IPS-NIHi7 (cell line): ENCODE data around the gene PPP1R16B.

Experiments
- DNase-seq: peaks from one replicate; pipeline ENCODE4 v3.0.0; 2012; ENCODE audit warnings: mixed read lengths; ENCODE audit errors: extremely low spot score

Gene PPP1R16B

DNA sequence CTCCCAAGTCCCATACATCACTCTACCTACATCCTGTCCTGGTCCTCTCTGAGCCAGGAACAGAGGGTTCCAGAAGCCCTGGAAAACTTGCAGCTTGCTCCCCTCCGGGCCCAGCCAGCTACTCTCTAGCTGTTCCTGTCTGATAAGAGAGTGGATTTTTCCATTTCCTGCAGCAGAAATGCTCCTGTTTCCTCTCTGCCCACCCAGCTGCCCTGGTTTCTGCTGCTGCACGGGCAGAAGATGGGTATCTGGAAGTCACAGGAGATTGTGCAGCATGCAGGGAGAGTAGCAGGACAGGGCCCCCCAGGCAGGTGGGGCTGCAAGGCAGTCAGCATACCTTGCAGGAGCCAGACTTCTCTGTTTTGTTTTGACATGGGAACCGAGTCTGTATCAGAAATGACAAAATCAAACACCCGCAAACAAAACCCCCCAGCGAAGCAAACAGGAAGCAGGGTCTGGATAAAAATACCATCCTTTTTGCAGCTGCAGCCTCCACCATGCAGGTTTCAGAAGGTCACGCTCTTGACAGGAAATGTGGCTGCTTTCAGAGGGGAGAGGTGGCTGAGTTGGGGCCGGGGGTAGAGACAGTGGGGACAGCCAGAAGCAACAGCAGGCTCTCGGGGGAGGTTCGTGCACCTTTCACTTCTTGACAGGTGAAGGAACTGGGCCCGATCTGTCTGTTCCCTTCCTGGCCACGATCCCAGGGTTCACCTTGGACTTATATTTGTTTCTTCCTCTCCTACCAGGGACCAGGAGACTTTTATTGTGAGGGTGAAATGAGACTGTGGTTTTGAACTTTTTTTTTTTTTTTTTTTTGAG is 69.9 kb downstream of the PPP1R16B start:
- no peak for DNase-seq

DNA sequence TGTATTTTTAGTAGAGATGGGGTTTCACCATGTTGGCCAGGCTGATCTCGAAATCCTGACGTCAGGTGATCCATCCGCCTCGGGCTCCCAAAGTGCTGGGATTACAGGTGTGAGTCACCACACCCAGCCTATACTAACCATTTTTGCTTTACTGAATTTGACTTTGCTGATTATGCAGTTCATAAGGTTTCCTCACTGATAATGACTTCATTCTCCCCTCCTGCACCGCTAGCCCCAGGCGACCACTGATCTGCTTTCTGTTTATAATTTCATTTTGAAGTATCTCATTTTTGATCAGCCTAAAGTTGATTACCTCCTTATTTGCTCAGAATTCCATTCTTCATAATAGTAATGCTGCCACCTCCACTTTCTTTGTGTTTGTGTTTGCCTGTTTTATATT is 72.0 kb downstream of the PPP1R16B start:
- no peak for DNase-seq

DNA sequence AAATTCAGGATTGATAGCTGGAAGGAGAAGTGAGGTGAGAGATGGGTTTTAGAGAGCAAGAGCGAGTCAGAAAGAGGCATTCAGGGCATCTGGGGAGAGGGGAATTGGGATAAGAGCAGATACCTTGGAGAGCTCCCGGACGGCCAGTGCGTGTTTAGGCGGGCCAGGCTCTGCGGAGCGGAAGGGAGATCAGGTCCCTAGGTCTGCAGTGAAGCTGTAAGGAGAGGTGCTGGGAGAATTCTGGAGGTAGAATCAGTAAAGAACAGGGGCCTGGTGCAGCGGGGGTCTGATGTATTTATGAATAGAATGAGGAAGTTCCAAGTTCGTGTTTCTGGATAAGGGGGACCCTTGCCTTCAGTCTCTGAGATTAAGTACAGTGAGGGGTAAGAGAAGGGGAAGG is 73.4 kb downstream of the PPP1R16B start:
- peak; percentile 87 for DNase-seq

DNA sequence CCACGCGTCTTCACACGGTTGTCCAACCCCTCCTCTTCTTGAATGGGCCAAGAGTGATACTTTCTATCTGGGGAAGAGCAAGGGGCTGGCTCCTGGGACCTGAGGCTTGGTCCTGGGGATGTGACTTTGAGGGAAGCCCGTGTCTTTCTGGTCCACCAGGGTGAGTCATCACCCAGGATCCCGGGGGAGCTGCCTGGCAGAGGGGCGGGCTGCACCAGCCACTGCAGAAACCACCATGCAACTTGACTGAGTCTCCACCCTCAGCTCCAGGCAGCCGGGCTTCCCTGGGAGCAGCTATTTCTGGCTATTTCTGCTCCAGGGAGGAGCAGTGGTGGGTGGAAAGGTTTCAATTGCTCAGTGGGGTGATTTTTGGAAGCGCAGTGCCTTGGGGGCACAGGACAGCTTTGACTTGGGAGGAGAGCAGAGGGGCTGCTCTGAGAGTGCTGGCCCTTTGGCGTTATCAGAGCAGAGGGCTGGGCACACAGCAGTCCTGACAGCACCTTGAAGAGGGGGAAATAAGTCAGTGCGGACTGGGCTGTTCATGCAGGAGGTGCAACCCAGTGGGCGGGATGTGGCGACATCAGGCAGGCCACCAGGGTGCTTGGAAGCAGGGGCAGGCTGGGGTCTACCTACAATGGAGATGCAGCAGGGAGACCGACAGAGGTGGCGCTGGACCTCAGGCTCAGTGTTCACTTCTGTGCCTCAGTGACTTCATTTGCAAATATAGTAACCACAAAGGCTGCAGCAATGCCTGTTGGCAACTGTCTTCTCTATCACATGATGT is 75.6 kb downstream of the PPP1R16B start:
- DNase-seq = no peak

DNA sequence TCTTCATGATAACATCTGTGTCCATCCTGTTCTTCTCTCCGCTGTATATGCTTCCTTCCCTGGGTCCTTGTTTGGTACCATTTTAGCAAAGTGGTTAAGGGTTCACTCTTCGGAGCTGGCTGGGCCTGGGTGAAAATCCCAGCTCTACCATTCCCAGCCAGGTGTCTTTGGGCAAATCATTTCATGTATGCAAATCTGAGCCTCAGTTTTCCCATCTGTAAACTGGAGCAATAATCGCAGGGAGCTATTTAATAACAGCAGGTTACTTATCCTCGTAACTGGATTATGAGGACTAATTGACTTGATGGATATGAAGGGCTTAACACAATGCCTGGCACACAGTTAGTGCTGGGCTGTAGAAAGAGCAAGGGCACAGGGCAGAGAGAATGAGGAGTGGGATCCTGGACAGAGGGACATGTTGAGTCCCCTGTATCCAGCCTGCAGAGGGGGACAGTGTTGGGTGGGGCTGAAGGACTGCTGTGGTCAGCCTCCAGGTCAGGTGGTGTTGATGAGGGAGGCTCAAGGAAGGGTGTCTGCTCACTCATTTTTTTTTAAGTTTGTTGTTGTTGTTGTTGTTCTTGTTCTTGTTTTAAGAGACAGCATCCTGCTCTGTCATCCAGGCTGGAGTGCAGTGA is 76.4 kb downstream of the PPP1R16B start:
- DNase-seq = no peak

DNA sequence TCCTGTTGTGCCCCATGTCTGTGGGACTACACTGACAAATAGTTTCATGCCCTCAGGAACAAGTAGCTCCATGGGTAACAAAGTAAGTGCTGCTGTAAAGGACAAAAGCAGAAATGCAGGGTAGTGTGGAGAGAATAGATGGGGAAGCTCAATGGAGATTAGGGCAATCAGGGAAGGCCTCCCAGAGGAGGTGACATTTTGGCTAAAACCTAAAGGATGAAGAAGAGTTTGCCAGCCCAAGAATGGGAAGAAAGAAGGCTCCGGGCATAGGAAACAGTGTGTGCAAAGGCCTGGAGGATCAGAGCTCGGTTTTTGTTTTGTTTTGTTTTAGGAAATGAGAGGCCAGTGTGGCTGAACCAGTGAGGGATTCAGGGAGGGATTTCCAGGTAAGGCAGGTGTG is 77.1 kb downstream of the PPP1R16B start:
- DNase-seq = no peak

DNA sequence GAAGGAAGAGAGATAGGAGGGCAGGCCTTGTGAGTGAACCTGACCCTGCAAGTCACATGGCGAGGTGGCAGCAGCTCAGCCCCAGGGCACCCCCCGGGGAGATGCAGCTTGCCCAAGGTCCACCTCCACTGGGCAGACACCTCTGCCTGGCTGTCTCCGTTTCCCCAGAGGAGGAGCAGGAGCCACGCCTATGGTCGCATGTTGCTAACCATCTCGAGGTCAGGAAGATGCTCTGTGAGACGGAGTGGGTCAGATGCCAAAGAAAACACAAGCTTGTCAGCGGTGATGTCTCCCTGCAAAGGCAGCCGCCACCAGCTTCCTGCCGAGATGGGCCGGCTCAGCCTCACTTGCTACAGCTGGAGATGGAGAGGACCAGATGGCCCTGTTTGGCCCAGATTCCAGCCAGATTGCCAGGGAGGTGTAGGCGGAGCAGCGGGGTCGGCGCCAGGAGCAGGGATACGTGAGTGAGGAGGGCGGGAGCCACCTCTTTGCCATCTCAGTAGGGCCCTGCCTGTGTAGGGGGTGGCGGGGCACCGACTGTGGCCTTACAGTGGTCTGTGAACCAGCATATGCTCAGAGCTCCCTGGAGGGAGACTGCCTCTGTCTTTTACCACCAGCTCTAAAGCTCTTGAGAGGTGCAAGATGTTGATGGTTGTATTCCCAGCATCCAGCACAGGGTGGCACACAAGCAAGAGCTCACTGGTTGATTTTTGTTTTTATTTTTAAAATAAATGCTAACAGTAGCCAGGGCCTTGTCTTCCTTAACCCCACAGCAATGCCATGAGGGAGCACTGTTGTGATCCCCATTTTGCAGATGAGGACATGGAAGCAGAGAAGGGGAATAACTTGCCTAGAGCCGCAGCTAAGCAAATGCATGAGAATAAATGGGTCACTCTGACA is 77.8 kb downstream of the PPP1R16B start:
- no peak for DNase-seq

DNA sequence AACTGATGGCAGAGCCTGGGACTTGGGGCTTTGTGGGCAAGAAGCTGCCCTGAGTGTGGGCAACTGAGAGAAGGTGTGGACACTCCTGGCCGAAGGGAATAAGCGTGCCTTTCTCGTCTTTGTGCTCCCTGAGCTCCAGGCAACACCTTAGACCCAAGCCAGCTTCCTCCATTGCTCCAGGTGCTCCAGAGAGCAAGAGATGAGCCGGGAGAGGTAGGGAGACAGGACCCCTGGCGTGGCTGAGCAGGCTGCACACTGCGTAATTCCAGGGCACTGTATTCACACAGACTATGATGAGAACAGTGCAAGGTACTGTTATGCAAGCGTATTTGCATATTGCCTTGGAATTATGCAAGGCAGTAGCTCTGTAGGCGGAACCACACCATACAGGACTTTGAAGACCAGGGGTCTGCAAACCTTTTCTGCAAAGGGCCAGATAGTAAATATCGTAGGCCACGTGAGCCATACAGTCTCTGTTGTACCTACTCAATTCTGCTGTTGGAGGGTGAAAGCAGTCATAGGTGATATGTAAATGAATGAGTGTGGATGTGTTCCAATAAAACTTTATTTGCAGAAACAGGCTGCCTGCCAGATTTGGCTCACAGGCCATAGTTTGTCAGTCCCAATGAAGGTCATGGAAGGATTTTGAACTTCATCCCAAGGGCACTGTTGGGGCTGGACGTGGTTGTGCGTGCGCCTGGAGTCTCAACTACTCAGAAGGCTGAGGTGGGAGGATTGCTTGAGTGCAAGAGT is 78.7 kb downstream of the PPP1R16B start:
- no peak for DNase-seq

DNA sequence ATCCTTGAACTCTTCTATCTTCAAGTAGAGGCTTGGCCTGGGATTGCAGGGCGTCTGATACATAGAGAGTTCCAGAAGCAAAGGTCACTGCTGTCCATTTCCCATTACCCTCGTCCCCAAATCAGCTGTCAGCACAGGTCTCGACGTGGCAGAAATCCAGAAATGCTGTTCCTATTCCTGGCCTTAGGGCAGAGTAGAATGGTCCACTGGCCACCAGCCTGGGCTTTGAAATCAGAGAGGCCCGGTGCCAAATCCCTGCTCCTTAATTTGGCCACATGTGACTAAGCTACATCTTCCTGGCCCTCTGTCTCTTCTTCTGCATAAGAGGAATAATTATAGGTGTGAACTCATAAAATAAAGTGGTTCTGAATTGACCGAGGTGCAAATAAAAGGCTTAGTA is 79.9 kb downstream of the PPP1R16B start:
- DNase-seq = no peak

DNA sequence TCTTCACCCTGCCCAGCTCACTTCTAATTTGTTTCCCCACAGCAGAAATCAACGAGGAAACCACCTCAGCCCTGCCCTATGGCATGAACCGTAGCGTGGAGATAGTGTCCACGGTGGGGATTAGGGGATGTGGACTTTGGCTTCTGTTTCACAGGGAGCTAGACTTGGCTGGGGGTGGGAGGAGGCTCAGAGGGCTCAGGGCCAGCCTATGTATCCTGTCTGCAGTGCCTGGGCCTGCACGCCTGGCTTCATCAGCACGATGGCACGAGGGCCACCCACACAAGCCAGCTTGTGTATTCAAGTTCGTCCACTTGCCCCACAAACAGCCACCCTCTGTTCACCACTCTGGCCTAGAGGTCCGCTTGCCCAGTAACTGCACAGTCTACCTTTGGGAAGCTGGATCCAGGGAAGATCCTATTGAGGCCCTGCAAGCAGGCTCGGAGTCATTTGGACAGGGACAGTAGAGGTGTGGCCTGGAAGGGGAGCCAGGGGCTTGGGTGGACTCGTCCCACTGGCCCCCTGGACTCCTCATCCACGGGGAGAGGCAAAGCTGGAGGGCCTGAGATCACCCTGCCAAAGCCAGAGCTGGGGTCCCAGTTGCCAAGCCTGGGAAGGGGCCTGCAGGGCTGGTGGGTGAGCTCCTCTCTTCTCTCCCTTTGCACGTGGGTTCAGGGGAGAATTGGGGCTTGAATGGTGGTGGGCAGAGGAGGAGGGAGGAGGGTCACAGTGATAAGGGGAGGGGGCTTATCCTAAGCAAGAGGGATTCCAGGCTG is 82.7 kb downstream of the PPP1R16B start:
- no peak for DNase-seq

DNA sequence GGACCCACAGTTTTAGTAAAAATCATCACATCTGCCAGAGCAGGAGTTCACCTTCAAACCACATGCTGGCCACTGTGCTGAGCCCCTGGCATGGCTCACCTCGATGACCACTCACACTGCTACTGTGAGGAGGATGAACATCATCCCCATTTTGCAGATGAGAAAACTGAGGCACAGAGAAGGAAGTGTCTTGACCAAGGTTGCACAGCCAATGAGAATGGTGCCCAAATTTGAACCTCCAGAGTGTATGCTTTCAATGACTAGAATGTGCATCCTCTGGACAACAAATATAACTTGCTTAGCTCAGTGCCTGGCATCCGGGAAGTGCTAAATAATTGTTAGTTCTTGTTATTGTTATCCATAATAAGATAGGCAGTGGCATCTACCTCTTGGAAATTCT is 83.6 kb downstream of the PPP1R16B start:
- DNase-seq = no peak

DNA sequence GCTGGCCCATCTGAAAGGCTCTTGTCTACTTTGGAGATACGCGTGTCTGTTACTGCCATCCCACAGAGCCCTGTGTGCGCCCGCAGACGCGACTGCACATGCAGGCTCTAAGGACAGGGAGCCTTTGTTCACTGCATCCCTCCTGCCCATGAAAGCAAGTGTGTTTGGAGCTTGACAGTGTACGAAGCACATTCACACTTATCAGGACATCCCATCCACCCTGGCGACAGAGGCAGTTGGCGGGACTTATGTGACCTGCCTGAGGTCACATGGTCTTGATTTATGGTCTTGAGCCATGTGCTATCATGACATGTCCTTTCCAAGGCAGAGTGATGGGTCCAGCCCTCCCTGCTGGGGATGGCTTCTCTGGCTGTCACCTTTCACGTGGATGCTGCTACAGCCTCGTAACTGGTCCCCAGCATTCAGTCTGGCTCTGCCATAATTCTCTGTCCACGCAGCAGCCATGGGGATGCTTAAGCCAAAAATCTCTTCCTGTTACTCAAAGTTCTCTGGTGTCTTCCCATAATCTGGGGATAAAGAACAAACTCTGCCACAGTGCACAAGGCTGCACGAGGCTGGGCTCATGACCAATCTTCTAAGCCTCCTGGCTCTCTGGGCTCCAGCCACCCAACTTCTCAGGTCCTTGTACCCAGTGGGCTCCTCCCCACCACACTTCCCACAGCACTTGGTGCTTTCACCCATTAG is 84.4 kb downstream of the PPP1R16B start:
- no peak for DNase-seq

DNA sequence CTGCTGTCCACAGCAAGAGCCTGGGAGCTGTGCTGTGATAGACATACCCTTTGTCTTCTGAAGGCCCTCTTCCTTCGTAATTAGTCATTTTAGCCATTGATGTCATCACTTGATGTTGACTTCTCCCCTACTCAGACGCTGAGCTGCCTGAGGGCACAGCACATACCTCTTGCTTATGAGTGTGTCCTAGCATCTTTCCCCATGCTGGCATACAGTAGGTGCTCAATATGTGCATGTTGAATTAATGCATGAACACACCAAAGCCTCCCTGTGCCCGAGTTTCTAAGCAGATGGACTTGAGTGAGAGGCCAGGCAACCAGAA is 85.0 kb downstream of the PPP1R16B start:
- DNase-seq = no peak

DNA sequence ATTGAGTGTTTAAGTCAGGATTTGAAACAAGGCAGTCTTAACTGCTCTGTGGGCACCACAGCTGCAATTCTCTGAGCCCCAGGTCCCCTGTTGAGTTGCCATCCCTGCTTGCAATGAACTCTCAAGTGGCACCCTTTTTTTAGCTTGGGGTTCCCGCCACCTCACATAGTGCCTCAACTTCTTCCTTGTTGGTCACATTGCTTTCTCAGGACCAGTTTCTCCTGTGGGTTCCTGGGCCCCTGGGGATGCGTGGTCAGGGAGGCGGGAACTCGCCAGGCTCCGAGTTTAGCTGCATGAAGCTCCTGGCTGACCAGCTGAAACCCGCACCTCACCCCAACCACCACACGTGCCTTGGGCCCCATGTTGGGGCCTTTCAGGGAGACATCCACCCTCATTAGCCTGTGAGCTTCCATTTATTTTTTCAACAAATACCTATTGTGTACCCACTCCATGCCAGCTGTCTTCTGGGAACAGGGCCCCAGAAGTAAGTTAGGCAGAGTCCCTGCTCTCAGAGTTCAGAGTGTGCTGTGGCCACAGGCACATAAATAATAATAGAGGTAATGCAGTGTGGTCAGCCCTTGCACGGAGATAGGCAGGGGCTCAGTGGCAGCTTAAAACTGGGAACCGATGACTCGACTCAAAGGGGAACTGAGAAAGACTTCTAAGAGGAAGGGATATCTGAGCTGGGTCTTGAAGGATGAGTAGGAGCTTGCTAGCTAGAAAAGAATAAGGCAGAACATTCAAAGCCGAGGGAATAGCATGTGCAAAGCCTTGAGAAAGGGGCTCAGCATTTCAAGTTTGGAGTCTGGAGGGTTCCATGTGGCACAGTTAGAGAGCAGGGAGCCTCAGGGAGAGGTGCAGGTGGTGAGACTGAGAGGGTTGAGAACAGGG is 86.8 kb downstream of the PPP1R16B start:
- no peak for DNase-seq

DNA sequence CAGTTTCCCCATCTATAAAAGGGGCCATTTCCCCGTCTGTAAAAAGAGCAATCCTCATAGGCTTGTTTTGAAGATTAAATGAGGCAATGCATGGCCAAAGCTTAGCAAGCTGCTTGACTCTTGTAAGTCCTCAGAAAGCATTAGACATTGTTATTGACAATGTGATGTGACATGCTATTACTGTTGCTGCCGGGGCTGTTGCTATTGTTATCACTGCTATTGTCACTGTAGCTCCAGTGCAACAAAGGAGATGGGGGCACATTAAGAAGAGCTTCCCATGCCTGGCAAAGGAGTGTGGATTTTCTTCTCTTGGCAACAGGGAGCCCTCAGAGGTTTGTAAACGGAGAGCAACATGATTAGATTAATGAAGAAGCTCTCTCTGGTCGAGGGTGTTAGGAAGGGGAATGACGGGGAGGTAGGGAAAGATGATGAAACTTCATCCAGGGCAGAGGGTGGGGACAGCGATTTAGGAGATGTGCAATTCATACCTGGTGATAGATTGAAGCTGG is 87.6 kb downstream of the PPP1R16B start:
- no peak for DNase-seq

DNA sequence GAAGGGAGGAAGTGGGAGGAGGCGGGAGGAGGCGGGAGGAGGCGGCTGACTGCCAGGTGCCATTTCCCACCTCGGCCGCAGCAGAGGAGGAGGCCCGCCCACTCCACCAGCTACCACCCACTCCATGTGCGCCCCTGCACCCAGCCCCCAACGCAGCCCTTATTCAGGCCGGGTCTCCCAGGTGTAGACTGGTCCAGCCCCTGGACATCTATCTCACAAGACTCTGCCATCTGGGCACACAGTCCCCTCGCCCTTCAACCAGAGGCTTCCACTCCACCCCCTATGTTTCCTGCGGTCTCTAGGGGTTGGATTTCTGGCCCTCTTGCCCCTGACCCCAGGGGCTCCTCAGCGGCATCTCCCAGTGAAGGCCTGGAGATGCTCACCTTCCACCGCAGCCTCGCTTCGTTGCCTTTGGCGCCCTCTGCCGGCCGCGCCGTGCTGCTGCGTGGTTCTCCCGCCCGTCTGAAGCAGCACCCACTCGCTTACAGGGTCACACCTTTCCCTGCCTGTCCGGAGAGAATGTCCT is 88.1 kb downstream of the PPP1R16B start:
- peak; percentile 94 for DNase-seq

DNA sequence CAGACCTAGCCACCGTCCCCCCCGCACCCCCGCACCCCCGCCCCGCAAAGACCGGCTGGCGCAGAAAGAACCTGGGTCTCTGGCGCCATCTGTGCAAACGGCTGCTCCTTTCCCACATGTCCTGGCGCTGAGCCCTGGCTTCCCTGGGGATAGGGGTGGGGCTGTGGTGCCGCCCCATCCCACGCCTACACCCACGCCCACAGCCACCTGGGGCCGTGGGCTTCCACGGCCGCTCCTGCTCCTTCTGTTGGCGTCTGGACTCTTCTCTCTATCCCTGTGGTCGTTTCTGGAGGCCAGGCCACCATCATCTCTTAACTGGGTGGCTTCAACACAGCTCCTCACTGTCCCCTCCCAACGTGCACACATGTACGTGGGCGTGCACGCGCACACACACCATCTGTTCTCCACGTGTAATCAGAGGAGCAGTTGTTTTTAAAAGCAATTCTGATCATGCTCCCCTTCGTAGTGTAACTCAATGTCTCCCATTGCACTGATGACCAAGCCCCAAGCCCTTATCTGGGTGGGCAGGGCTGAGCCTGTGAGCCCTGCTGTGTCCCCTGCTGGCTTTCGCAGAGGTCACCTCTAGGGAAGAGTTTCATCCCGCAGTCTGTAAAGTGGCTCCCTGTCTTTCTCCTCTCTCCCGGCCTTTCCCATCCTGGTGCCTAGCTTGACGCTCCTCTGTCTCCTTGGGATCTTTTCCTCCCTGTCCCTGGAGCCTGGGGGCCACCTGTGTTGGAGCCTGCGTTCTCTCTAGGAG is 88.8 kb downstream of the PPP1R16B start:
- DNase-seq = peak; percentile 35
